HCT116 (cell line): ENCODE measurements around the gene RPL36AL. TPM values are rescaled to one million over a fixed set of nuclear protein-coding genes. Genes with fewer than 3 reads are reported as not detected.

Source experiments
- ATAC-seq: fragments of 200-7000 bp; cut with Tn5 transposase; 2 replicates; pipeline ENCODE4 v1.9.1; 2020; ENCODE audit warnings: mild to moderate bottlenecking, moderate library complexity
- BruUV-seq: library from RNA; stranded (reverse); fragments of 400-500 nt; replicated peaks from 2 replicates; lab custom pipeline; 2021; lab: Mats Ljungman, UMichigan
- CTCF ChIA-PET: fragments of 300-600 bp; sonication (Branson Sonifier 250); formaldehyde crosslinking; loops from one replicate; lab custom pipeline; 2021; ENCODE audit warnings: antibody characterized with exemption; lab: Charles Lee
- POLR2A ChIA-PET: fragments of 300-600, 350-600 bp; sonication (Branson Sonifier 250); formaldehyde crosslinking; loops from one replicate; lab custom pipeline; 2021; ENCODE audit warnings: antibody characterized with exemption; lab: Charles Lee
- RAD21 ChIA-PET, 2 experiments: fragments of 300-600 bp; sonication (Branson Sonifier 250); formaldehyde crosslinking; loops; one replicate each; lab custom pipeline; 2023; ENCODE audit warnings: low total read pairs in 2 of 2; ENCODE audit not compliant: uncharacterized antibody in 2 of 2, unreplicated experiment in 2 of 2, low non-redundant PET in 1 of 2; lab: Charles Lee
- DNase-seq: peaks from one replicate; pipeline ENCODE4 v3.0.0-alpha.2; 2010; ENCODE audit warnings: low read depth, low spot score
- H2AFZ ChIP-seq: fragments of 200-600 bp; shearing (Covaris generic), sonication (generic); 2 replicates; pipeline ENCODE4 v1.6.1; 2017; ENCODE audit warnings: low read depth, mixed run types, mixed read lengths, antibody characterized with exemption, low read length; ENCODE audit not compliant: poor library complexity, severe bottlenecking
- H3K27ac ChIP-seq: 2 replicates; pipeline ENCODE4 v1.5.1; 2012; ENCODE audit warnings: low read depth, low read length
- H3K27me3 ChIP-seq: fragments of 200-600 bp; sonication (generic); 2 replicates; pipeline ENCODE4 v1.6.1; 2016; ENCODE audit warnings: mixed run types, low read length, mixed read lengths; ENCODE audit not compliant: insufficient read depth
- H3K36me3 ChIP-seq, 2 experiments: fragments of 200-500 bp in 1 of 2; fragments of 200-600 bp in 1 of 2; sonication (Bioruptor generic) in 1 of 2; sonication (generic) in 1 of 2; 2 replicates each; pipeline versions ENCODE4 v1.5.1 to v1.6.1; 2014 to 2016; ENCODE audit warnings: low read length in 2 of 2, inconsistent platforms in 1 of 2, mixed read lengths in 1 of 2, mixed run types in 1 of 2; ENCODE audit not compliant: insufficient read depth in 2 of 2, control insufficient read depth in 1 of 2
- H3K4me1 ChIP-seq, 2 experiments: fragments of 200-600 bp in 1 of 2; sonication (generic) in 1 of 2; 2 replicates each; pipeline versions ENCODE4 v1.5.1 to v1.6.1; 2012 to 2017; ENCODE audit warnings: low read length in 2 of 2, inconsistent platforms in 1 of 2, mild to moderate bottlenecking in 1 of 2, mixed read lengths in 1 of 2, mixed run types in 1 of 2, moderate library complexity in 1 of 2; ENCODE audit not compliant: insufficient read depth in 2 of 2, control insufficient read depth in 1 of 2
- H3K4me2 ChIP-seq: fragments of 200-600 bp; sonication (generic); 2 replicates; pipeline ENCODE4 v1.6.1; 2017; ENCODE audit warnings: mixed run types, low read length, mixed read lengths
- H3K4me3 ChIP-seq, 2 experiments: fragments of 200-600 bp in 1 of 2; sonication (generic) in 1 of 2; replicated peaks in 1 of 2; 2 replicates each; pipeline ENCODE4 v1.5.1; 2011 to 2016; ENCODE audit warnings: low read length in 2 of 2, control low read depth in 1 of 2, low read depth in 1 of 2, mild to moderate bottlenecking in 1 of 2, mixed read lengths in 1 of 2, mixed run types in 1 of 2
- H3K79me2 ChIP-seq: fragments of 200-600 bp; sonication (generic); 2 replicates; pipeline ENCODE4 v1.6.1; 2017; ENCODE audit warnings: mild to moderate bottlenecking, mixed run types, low read length, moderate library complexity, mixed read lengths; ENCODE audit not compliant: insufficient read depth
- H3K9ac ChIP-seq: fragments of 200-600 bp; sonication (generic); 2 replicates; pipeline ENCODE4 v1.6.1; 2016; ENCODE audit warnings: low read length, mixed read lengths
- H3K9me2 ChIP-seq: fragments of 200-600 bp; sonication (generic), shearing (Covaris generic); 2 replicates; pipeline ENCODE4 v1.6.1; 2017; ENCODE audit warnings: mixed run types, mild to moderate bottlenecking, moderate library complexity; ENCODE audit not compliant: insufficient read depth
- H3K9me3 ChIP-seq, 2 experiments: fragments of 200-500 bp in 1 of 2; fragments of 200-600 bp in 1 of 2; sonication (Bioruptor generic) in 1 of 2; sonication (generic) in 1 of 2; 2 replicates each; pipeline ENCODE4 v1.6.1; 2014 to 2017; ENCODE audit warnings: low read length in 2 of 2, mixed read lengths in 2 of 2, inconsistent platforms in 1 of 2, low read depth in 1 of 2, mild to moderate bottlenecking in 1 of 2, mixed run types in 1 of 2, moderate library complexity in 1 of 2; ENCODE audit not compliant: control insufficient read depth in 1 of 2, insufficient read depth in 1 of 2
- H4K20me1 ChIP-seq: fragments of 200-600 bp; sonication (generic), shearing (Covaris generic); 2 replicates; pipeline ENCODE4 v1.6.1; 2017; ENCODE audit warnings: mixed run types, mild to moderate bottlenecking, moderate library complexity; ENCODE audit not compliant: insufficient read depth
- ATF3 ChIP-seq: IDR thresholded peaks from 2 replicates; pipeline ENCODE4 v1.6.1; 2012
- CEBPB ChIP-seq: IDR thresholded peaks from 2 replicates; pipeline ENCODE4 v1.6.1; 2012; ENCODE audit warnings: low read depth
- CTCF ChIP-seq, 3 experiments: fragments of 200-600 bp in 1 of 3; sonication (generic) in 1 of 3; IDR thresholded peaks in 2 of 3; conservative IDR thresholded peaks in 1 of 3; 2 replicates each; pipeline ENCODE4 v1.5.1; 2012 to 2017; ENCODE audit warnings: low read depth in 2 of 3, low read length in 2 of 3, antibody characterized with exemption in 1 of 3, borderline replicate concordance in 1 of 3, control low read depth in 1 of 3, mild to moderate bottlenecking in 1 of 3, mixed read lengths in 1 of 3, mixed run types in 1 of 3, moderate library complexity in 1 of 3; ENCODE audit not compliant: insufficient read depth in 1 of 3
- EGR1 ChIP-seq: IDR thresholded peaks from 2 replicates; pipeline ENCODE4 v1.6.1; 2012; ENCODE audit warnings: low read depth
- ELF1 ChIP-seq: IDR thresholded peaks from 2 replicates; pipeline ENCODE4 v1.6.1; 2012; ENCODE audit warnings: low read depth, borderline replicate concordance
- EZH2 ChIP-seq: fragments of 200-600 bp; sonication (generic); IDR thresholded peaks from 2 replicates; pipeline ENCODE4 v1.6.1; 2017; ENCODE audit warnings: antibody characterized with exemption, mixed run types
- EZH2phosphoT487 ChIP-seq: fragments of 200-600 bp; IDR thresholded peaks from 2 replicates; pipeline ENCODE4 v1.6.1; 2018; ENCODE audit warnings: antibody characterized with exemption, borderline replicate concordance
- FOSL1 ChIP-seq: IDR thresholded peaks from 2 replicates; pipeline ENCODE4 v1.6.1; 2012; ENCODE audit warnings: low read depth
- JUND ChIP-seq: IDR thresholded peaks from 2 replicates; pipeline ENCODE4 v1.6.1; 2012
- MAX ChIP-seq: IDR thresholded peaks from 2 replicates; pipeline ENCODE4 v1.6.1; 2012
- POLR2A ChIP-seq: IDR thresholded peaks from 2 replicates; pipeline ENCODE4 v1.7.0; 2011; ENCODE audit warnings: borderline replicate concordance; ENCODE audit not compliant: insufficient read depth, insufficient read length; ENCODE audit errors: extremely low read depth
- POLR2AphosphoS5 ChIP-seq: IDR thresholded peaks from 2 replicates; pipeline ENCODE4 v1.6.1; 2011; ENCODE audit warnings: mild to moderate bottlenecking, low read depth, low read length, moderate library complexity
- RAD21 ChIP-seq: IDR thresholded peaks from 2 replicates; pipeline ENCODE4 v1.6.1; 2012; ENCODE audit warnings: low read depth, mild to moderate bottlenecking
- SIN3A ChIP-seq: IDR thresholded peaks from 2 replicates; pipeline ENCODE4 v1.6.1; 2012; ENCODE audit warnings: low read depth
- SP1 ChIP-seq: IDR thresholded peaks from 2 replicates; pipeline ENCODE4 v1.6.1; 2012; ENCODE audit warnings: low read depth
- SRF ChIP-seq: IDR thresholded peaks from 2 replicates; pipeline ENCODE4 v1.6.1; 2012; ENCODE audit warnings: low read depth
- TCF7L2 ChIP-seq: IDR thresholded peaks from 2 replicates; pipeline ENCODE4 v1.7.0; 2011; ENCODE audit warnings: borderline replicate concordance, inconsistent platforms; ENCODE audit not compliant: insufficient read depth, insufficient read length; ENCODE audit errors: extremely low read depth
- ZBTB33 ChIP-seq: IDR thresholded peaks from 2 replicates; pipeline ENCODE4 v1.6.1; 2011; ENCODE audit warnings: mild to moderate bottlenecking, low read length, moderate library complexity; ENCODE audit not compliant: insufficient replicate concordance; ENCODE audit errors: extremely low read depth
- ZFX ChIP-seq: fragments of 450-650 bp; IDR thresholded peaks from 2 replicates; pipeline ENCODE4 v1.6.1; 2017
- ZNF274 ChIP-seq: fragments of 200-500 bp; sonication (Bioruptor generic); IDR thresholded peaks from 2 replicates; pipeline ENCODE4 v1.6.1; 2014; ENCODE audit warnings: mild to moderate bottlenecking, low read depth, low read length, inconsistent platforms
- intact Hi-C: fragments of 100-400 bp; cut with micrococcal nuclease; formaldehyde crosslinking; loops from 2 replicates; pipeline ENCODE4 v1.10.0; 2022
- total RNA-seq: library from RNA; stranded (reverse); gene quantifications from one replicate; pipeline ENCODE4 v1.2.1, GENCODE V29; 2021; ENCODE audit not compliant: unreplicated experiment

RPL36AL gene
- total RNA-seq, 1 experiment from 2014 or later, result 212 TPM

- TSS peak; percentile 25 for BruUV-seq
- Histone ChIP-seq H3K9me2 (no peaks in the 10 kb centered on the region), H3K27ac (peak within 1 kb of the TSS; percentile 98), H3K79me2 (peaks cover 93% of the 10 kb centered on the region), H3K36me3 (peaks cover 6 to 19% of the 10 kb centered on the region in 2 experiments; a peak in 2 of 4 replicates), H3K4me1 (peaks cover 6 to 21% of the 10 kb centered on the region in 2 experiments), H3K27me3 (no peaks in the 10 kb centered on the region), H2AFZ (no peak within 1 kb of the TSS), H3K9ac (peak within 1 kb of the TSS; percentile 98), H3K9me3 (no peaks in the 10 kb centered on the region), H4K20me1 (no peaks in the 10 kb centered on the region; the same call in 1 of the 2 replicates), H3K4me3 (peak within 1 kb of the TSS; percentile 83 to 95), H3K4me2 (peak within 1 kb of the TSS; percentile 87)
- RAD21 ChIA-PET, result interaction anchor here (0.5 to 1.1 kb wide), 3 partner anchors 14 to 172 kb away, joined by 3 to 5 read pairs (median 3); partner anchors contain the start of genes KLHDC2 (in 1 of the 2), MGAT2 (in 1 of the 2) and RPL36AL (in 1 of the 2)
- ATAC-seq, result peak; percentile 27
- DNase-seq, result no peak
- POLR2A ChIA-PET, result interaction anchor here (0.8 to 2.7 kb wide), 9 partner anchors 10 to 369 kb away, joined by 3 to 17 read pairs (median 4); partner anchors contain the start of genes MGAT2 and RPL36AL
- CTCF ChIA-PET, result interaction anchor here (0.8 to 2.1 kb wide), 19 partner anchors 11 to 470 kb away, joined by 3 to 17 read pairs (median 6); partner anchors contain the start of genes KLHDC1, KLHDC2, MGAT2 and NEMF
- intact Hi-C loops, result loop anchor here (1.0 to 5.0 kb wide), 4 partner anchors 134 to 218 kb away; partner anchors contain the start of genes KLHDC2 and NEMF
- TF ChIP-seq ELF1, result no peak
- TF ChIP-seq SRF, result no peak
- no peak for TF ChIP-seq CEBPB
- TF ChIP-seq FOSL1, result no peak
- TF ChIP-seq JUND, result no peak
- TF ChIP-seq POLR2A, result no peak
- TF ChIP-seq ZFX, result peak; percentile 30; the same call in 1 of the 2 replicates
- no peak for TF ChIP-seq CTCF (IDR thresholded peaks at IDR 0.05 in 2 of 3, conservative IDR thresholded peaks at IDR 0.05 in 1 of 3; ENCODE audit: borderline replicate concordance in 1 of 3, insufficient read depth in 1 of 3, low read depth in 2 of 3, low read length in 2 of 3)
- TF ChIP-seq POLR2AphosphoS5, result no peak; the same call in 1 of the 2 replicates
- no peak for TF ChIP-seq EZH2phosphoT487
- peak; percentile 18 for TF ChIP-seq TCF7L2
- no peak; the same call in 1 of the 2 replicates for TF ChIP-seq SIN3A
- TF ChIP-seq MAX, result peak; percentile 82
- no peak for TF ChIP-seq RAD21
- no peak for TF ChIP-seq EGR1
- TF ChIP-seq ZBTB33, result no peak
- TF ChIP-seq EZH2, result no peak
- TF ChIP-seq ATF3, result no peak
- TF ChIP-seq SP1, result no peak
- no peak for TF ChIP-seq ZNF274
Measured at GRCh38 chr14:49634547-49635334, 14.3 kb upstream of the RPL36AL start, which contains the start of gene DNAAF2. Gene DNAAF2 (minus strand): TSS chr14:49635244. CDS start chr14:49635149, 95 bp downstream.
